RWPE2 (cell line): ENCODE data around the gene PHACTR1.

Experiments used
- ATAC-seq: fragments of 200-7000 bp; cut with Tn5 transposase; 3 replicates; pipeline ENCODE4 v1.9.1; 2021; ENCODE audit warnings: low read depth
- DNase-seq: peaks from one replicate; pipeline ENCODE4 v3.0.0-alpha.2; 2020; ENCODE audit warnings: low spot score
- H3K27ac ChIP-seq: fragments of 450-650 bp; 2 replicates; pipeline ENCODE4 v1.5.1; 2017; ENCODE audit warnings: mild to moderate bottlenecking; ENCODE audit not compliant: poor library complexity, severe bottlenecking
- H3K27me3 ChIP-seq: fragments of 250-450 bp; sonication (Bioruptor Pico); 2 replicates; pipeline ENCODE4 v1.5.1; 2021; ENCODE audit warnings: mild to moderate bottlenecking, moderate library complexity; ENCODE audit not compliant: insufficient read depth, poor library complexity, severe bottlenecking
- H3K36me3 ChIP-seq: fragments of 250-450 bp; sonication (Bioruptor Pico); 2 replicates; pipeline ENCODE4 v1.5.1; 2020; ENCODE audit warnings: low read depth, mild to moderate bottlenecking, moderate library complexity
- H3K4me1 ChIP-seq: fragments of 250-450 bp; sonication (Bioruptor Pico); 2 replicates; pipeline ENCODE4 v1.5.1; 2021; ENCODE audit warnings: mild to moderate bottlenecking, moderate library complexity; ENCODE audit not compliant: insufficient read depth, poor library complexity, severe bottlenecking
- H3K4me3 ChIP-seq: fragments of 250-450 bp; sonication (Bioruptor Pico); 2 replicates; pipeline ENCODE4 v1.5.1; 2021; ENCODE audit warnings: mild to moderate bottlenecking, moderate library complexity; ENCODE audit not compliant: severe bottlenecking
- H3K9me3 ChIP-seq: fragments of 250-450 bp; sonication (Bioruptor Pico); 2 replicates; pipeline ENCODE4 v1.5.1; 2021; ENCODE audit warnings: mild to moderate bottlenecking, moderate library complexity; ENCODE audit not compliant: severe bottlenecking
- TF ChIP-seq, protein P1 (sequence below): fragments of 450-650 bp; IDR thresholded peaks from one replicate; pipeline ENCODE4 v1.5.1; 2017; ENCODE audit warnings: mild to moderate bottlenecking, moderate library complexity; ENCODE audit not compliant: poor library complexity, severe bottlenecking

PHACTR1 gene

GRCh38 chr6:13097454-13097853 lies 380.9 kb downstream of the PHACTR1 start:
- no peaks in the 10 kb centered on the region for H3K9me3 ChIP-seq
- no peak overlapping the region for H3K27ac ChIP-seq
- peaks cover 2% of the 10 kb centered on the region for H3K27me3 ChIP-seq
- no peaks in the 10 kb centered on the region for H3K4me1 ChIP-seq
- H3K36me3 ChIP-seq: no peaks in the 10 kb centered on the region
- ATAC-seq (no peak), DNase-seq (no peak)
- TF ChIP-seq, protein P1, sequence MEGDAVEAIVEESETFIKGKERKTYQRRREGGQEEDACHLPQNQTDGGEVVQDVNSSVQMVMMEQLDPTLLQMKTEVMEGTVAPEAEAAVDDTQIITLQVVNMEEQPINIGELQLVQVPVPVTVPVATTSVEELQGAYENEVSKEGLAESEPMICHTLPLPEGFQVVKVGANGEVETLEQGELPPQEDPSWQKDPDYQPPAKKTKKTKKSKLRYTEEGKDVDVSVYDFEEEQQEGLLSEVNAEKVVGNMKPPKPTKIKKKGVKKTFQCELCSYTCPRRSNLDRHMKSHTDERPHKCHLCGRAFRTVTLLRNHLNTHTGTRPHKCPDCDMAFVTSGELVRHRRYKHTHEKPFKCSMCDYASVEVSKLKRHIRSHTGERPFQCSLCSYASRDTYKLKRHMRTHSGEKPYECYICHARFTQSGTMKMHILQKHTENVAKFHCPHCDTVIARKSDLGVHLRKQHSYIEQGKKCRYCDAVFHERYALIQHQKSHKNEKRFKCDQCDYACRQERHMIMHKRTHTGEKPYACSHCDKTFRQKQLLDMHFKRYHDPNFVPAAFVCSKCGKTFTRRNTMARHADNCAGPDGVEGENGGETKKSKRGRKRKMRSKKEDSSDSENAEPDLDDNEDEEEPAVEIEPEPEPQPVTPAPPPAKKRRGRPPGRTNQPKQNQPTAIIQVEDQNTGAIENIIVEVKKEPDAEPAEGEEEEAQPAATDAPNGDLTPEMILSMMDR: no peak
- H3K4me3 ChIP-seq: no peak overlapping the region

- H3K27me3 ChIP-seq: peaks cover 1% of the 10 kb centered on the region
- TF ChIP-seq, protein P1: no peak
- H3K4me3 ChIP-seq: no peak overlapping the region
- H3K27ac ChIP-seq: no peak overlapping the region
- H3K36me3 ChIP-seq: no peaks in the 10 kb centered on the region
- H3K4me1 ChIP-seq: no peaks in the 10 kb centered on the region
- no peaks in the 10 kb centered on the region for H3K9me3 ChIP-seq
- ATAC-seq: no peak
- no peak for DNase-seq
These were observed 381.4 kb downstream of the PHACTR1 start for GRCh38 chr6:13098006-13098405.

DNA sequence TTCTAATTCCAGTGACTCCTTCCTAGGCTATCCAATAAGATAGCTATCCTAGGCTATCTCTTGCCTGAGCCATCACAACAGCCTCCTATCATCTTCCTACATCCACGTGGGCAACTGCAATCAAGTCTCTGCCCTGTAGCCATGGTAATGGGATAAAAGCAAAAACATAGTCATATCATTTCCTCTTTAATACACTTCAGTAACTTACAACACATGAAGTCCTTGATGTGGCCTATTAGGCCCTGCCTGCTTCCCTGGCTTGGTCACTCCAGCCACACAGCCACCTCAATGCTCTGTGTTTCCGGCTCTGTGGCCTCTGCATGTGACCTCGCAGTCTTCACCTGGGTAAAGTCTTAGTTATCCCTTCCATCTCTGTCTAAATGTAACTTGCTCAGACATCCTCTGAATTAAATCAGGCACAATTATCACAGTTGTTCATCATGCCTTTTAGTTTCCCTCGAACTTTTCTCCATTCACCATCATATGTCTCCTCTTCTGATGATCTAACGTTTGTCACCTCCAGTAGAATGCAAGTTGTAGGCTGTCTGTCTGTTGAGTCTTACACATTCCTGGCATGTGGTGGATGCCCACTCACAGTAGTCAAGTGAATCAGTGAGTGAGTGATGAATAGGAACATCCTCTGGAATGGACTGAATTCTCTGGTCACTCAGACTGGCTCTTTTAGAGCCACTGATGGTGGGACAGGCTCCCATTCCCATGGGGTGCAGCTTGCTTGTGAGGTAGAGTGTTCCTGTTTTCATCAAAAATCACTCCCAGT lies 382.4 kb downstream of the PHACTR1 start:
- Histone ChIP-seq H3K27me3 (no peaks in the 10 kb centered on the region), H3K4me3 (no peak overlapping the region), H3K36me3 (no peaks in the 10 kb centered on the region), H3K4me1 (no peaks in the 10 kb centered on the region), H3K27ac (no peak overlapping the region), H3K9me3 (no peaks in the 10 kb centered on the region)
- DNase-seq: no peak
- TF ChIP-seq, protein P1: no peak
- no peak for ATAC-seq

DNA sequence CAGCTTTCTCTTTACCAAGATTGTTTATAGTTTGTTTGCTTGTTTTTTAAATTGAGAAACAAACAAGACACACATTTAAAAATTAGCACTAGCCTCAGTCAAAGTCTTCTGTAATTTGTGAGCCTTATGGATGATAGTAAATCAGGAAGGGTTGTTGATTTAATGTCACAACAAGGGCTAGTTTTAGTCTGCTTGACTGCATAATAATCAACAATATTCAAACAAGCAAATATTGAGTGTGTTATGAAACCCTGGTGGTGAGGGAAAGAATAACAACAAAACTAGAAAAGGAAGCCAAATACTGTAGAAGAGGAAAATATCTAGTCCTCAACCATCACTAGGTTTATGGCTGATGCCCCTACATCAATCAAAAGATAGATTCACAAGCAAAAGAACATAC lies 383.2 kb downstream of the PHACTR1 start:
- Histone ChIP-seq H3K4me1 (no peaks in the 10 kb centered on the region), H3K9me3 (no peaks in the 10 kb centered on the region), H3K27me3 (no peaks in the 10 kb centered on the region), H3K36me3 (no peaks in the 10 kb centered on the region), H3K4me3 (no peak overlapping the region), H3K27ac (no peak overlapping the region)
- TF ChIP-seq, protein P1: no peak
- ATAC-seq: no peak
- no peak for DNase-seq

GRCh38 chr6:13101409-13101808 lies 384.8 kb downstream of the PHACTR1 start:
- Histone ChIP-seq H3K9me3 (no peaks in the 10 kb centered on the region), H3K36me3 (no peaks in the 10 kb centered on the region), H3K27ac (no peak overlapping the region), H3K4me1 (no peaks in the 10 kb centered on the region), H3K4me3 (no peak overlapping the region), H3K27me3 (no peaks in the 10 kb centered on the region)
- ATAC-seq (no peak), DNase-seq (no peak)
- TF ChIP-seq, protein P1: no peak
